H1 (cell line): ENCODE results near the gene BACE2. TPM values are rescaled to one million over a fixed set of nuclear protein-coding genes. Genes with fewer than 3 reads are reported as not detected.

ENCODE experiments used
- CTCF ChIA-PET: fragments of 300-600 bp; sonication (Branson Sonifier 250); formaldehyde crosslinking; loops from one replicate; lab custom pipeline; 2021; ENCODE audit not compliant: partially characterized antibody; lab: Charles Lee
- POLR2A ChIA-PET: fragments of 300-600 bp; sonication (Branson Sonifier 250); formaldehyde crosslinking; loops from one replicate; lab custom pipeline; 2021; ENCODE audit warnings: inconsistent platforms; ENCODE audit not compliant: partially characterized antibody; lab: Charles Lee
- DNase-seq, 2 experiments: peaks; one replicate each; pipeline versions ENCODE4 v3.0.0 to v3.0.0-alpha.2; 2010 to 2022; ENCODE audit warnings: low spot score in 2 of 2, low read depth in 1 of 2, mixed read lengths in 1 of 2
- FAIRE-seq: peaks from 2 replicates; lab custom pipeline; 2011; peaks lifted over from hg19 to GRCh38; lab: Jason Lieb, UNC
- H2AFZ ChIP-seq: 2 replicates; pipeline ENCODE4 v1.8.1; 2012; ENCODE audit warnings: low read length, inconsistent platforms
- H2AK5ac ChIP-seq: 2 replicates; pipeline ENCODE4 v1.6.1; 2013; ENCODE audit warnings: low read depth, low read length
- H2BK120ac ChIP-seq: replicated peaks from 2 replicates; pipeline ENCODE3; 2013; ENCODE audit warnings: low read depth, low read length, inconsistent platforms
- H2BK12ac ChIP-seq: 2 replicates; pipeline ENCODE4 v1.6.1; 2013; ENCODE audit warnings: low read depth, low read length
- H2BK15ac ChIP-seq: 2 replicates; pipeline ENCODE4 v1.6.1; 2013; ENCODE audit warnings: low read length
- H2BK20ac ChIP-seq: 2 replicates; pipeline ENCODE4 v1.6.1; 2013; ENCODE audit warnings: low read length
- H2BK5ac ChIP-seq: 2 replicates; pipeline ENCODE4 v1.6.1; 2013; ENCODE audit warnings: low read depth, low read length
- H3K14ac ChIP-seq: 2 replicates; pipeline ENCODE4 v1.6.1; 2013; ENCODE audit warnings: inconsistent platforms; ENCODE audit not compliant: insufficient read length
- H3K18ac ChIP-seq: 2 replicates; pipeline ENCODE4 v1.6.1; 2013; ENCODE audit warnings: low read length; ENCODE audit errors: extremely low read depth
- H3K23ac ChIP-seq: 2 replicates; pipeline ENCODE4 v1.6.1; 2013; ENCODE audit warnings: inconsistent platforms; ENCODE audit not compliant: insufficient read length
- H3K23me2 ChIP-seq: 2 replicates; pipeline ENCODE4 v1.6.1; 2013; ENCODE audit warnings: low read depth, low read length
- H3K27ac ChIP-seq: 2 replicates; pipeline ENCODE4 v1.6.1; 2011; ENCODE audit warnings: low read depth, low read length, inconsistent platforms
- H3K27me3 ChIP-seq, 4 experiments: replicated peaks in 1 of 4; 1 replicate in 1 of 4; 2 replicates in 3 of 4; pipeline versions ENCODE4 v1.6.1 to v1.8.1; 2011 to 2013; ENCODE audit warnings: low read length in 3 of 4, mild to moderate bottlenecking in 3 of 4, inconsistent platforms in 2 of 4, mixed read lengths in 2 of 4, moderate library complexity in 1 of 4; ENCODE audit not compliant: control insufficient read depth in 3 of 4, insufficient read depth in 3 of 4; ENCODE audit errors: extremely low read depth in 1 of 4
- H3K36me3 ChIP-seq, 4 experiments: 2 replicates each; pipeline versions ENCODE4 v1.6.1 to v1.8.1; 2011 to 2013; ENCODE audit warnings: mild to moderate bottlenecking in 4 of 4, low read length in 3 of 4, moderate library complexity in 2 of 4, control low read depth in 1 of 4, inconsistent platforms in 1 of 4; ENCODE audit not compliant: insufficient read depth in 4 of 4, control insufficient read depth in 2 of 4
- H3K4ac ChIP-seq: replicated peaks from 2 replicates; pipeline ENCODE3; 2013; ENCODE audit warnings: low read length, low read depth, mixed read lengths, inconsistent platforms; ENCODE audit not compliant: insufficient read length
- H3K4me1 ChIP-seq, 4 experiments: replicated peaks in 1 of 4; 1 replicate in 1 of 4; 2 replicates in 3 of 4; pipeline versions ENCODE4 v1.6.1 to v1.8.1; 2011 to 2013; ENCODE audit warnings: low read length in 3 of 4, inconsistent platforms in 2 of 4, mixed read lengths in 1 of 4; ENCODE audit not compliant: insufficient read depth in 4 of 4, control insufficient read depth in 3 of 4
- H3K4me2 ChIP-seq, 2 experiments: 2 replicates each; pipeline versions ENCODE4 v1.6.1 to v1.8.1; 2011 to 2013; ENCODE audit warnings: low read depth in 2 of 2, low read length in 2 of 2, control low read depth in 1 of 2, inconsistent platforms in 1 of 2, mild to moderate bottlenecking in 1 of 2; ENCODE audit not compliant: insufficient read depth in 1 of 2
- H3K4me3 ChIP-seq, 4 experiments: fragments of 200-600, 300-600 bp in 1 of 4; sonication (generic), shearing (Covaris generic), sonication (Bioruptor Twin) in 1 of 4; 2 replicates each; pipeline versions ENCODE4 v1.5.1 to v1.8.1; 2011 to 2016; ENCODE audit warnings: low read length in 4 of 4, low read depth in 3 of 4, control low read depth in 2 of 4, inconsistent platforms in 2 of 4, mild to moderate bottlenecking in 2 of 4, mixed read lengths in 1 of 4, moderate library complexity in 1 of 4; ENCODE audit not compliant: insufficient read depth in 2 of 4; ENCODE audit errors: extremely low read depth in 1 of 4
- H3K56ac ChIP-seq: replicated peaks from 2 replicates; pipeline ENCODE3; 2013; ENCODE audit warnings: low read depth, mild to moderate bottlenecking, mixed read lengths, low read length, inconsistent platforms; ENCODE audit not compliant: insufficient read length
- H3K79me1 ChIP-seq: 2 replicates; pipeline ENCODE4 v1.6.1; 2013; ENCODE audit warnings: low read depth, low read length, control low read depth
- H3K79me2 ChIP-seq, 2 experiments: 2 replicates each; pipeline versions ENCODE4 v1.6.1 to v1.8.1; 2012 to 2013; ENCODE audit warnings: low read length in 2 of 2, mild to moderate bottlenecking in 2 of 2, inconsistent platforms in 1 of 2; ENCODE audit not compliant: insufficient read depth in 2 of 2, control insufficient read depth in 1 of 2
- H3K9ac ChIP-seq, 4 experiments: replicated peaks in 1 of 4; 1 replicate in 1 of 4; 2 replicates in 3 of 4; pipeline versions ENCODE4 v1.6.1 to v1.8.1; 2011 to 2013; ENCODE audit warnings: low read depth in 3 of 4, low read length in 3 of 4, control low read depth in 2 of 4, mild to moderate bottlenecking in 2 of 4, moderate library complexity in 2 of 4, inconsistent platforms in 1 of 4; ENCODE audit errors: extremely low read depth in 1 of 4
- H3K9me3 ChIP-seq, 2 experiments: 2 replicates each; pipeline versions ENCODE4 v1.6.1 to v1.8.1; 2012 to 2013; ENCODE audit warnings: mild to moderate bottlenecking in 2 of 2, moderate library complexity in 2 of 2, control low read depth in 1 of 2, inconsistent platforms in 1 of 2, low read depth in 1 of 2, low read length in 1 of 2, mixed read lengths in 1 of 2; ENCODE audit not compliant: insufficient read depth in 2 of 2
- H4K20me1 ChIP-seq, 2 experiments: replicated peaks in 1 of 2; 2 replicates each; pipeline versions ENCODE3 to v1.8.1; 2011 to 2013; ENCODE audit warnings: inconsistent platforms in 2 of 2, low read length in 2 of 2, mild to moderate bottlenecking in 1 of 2; ENCODE audit not compliant: insufficient read depth in 2 of 2, control insufficient read depth in 1 of 2
- H4K5ac ChIP-seq: 2 replicates; pipeline ENCODE4 v1.6.1; 2013; ENCODE audit warnings: low read length, low read depth, mixed read lengths, inconsistent platforms; ENCODE audit not compliant: insufficient read length
- H4K8ac ChIP-seq: 2 replicates; pipeline ENCODE4 v1.8.0; 2013; ENCODE audit warnings: mild to moderate bottlenecking, moderate library complexity, low read length, inconsistent platforms; ENCODE audit not compliant: insufficient read depth; ENCODE audit errors: extremely low read depth
- H4K91ac ChIP-seq: replicated peaks from 2 replicates; pipeline ENCODE3; 2013; ENCODE audit warnings: low read length, mixed read lengths, inconsistent platforms; ENCODE audit not compliant: insufficient read length
- CEBPB ChIP-seq: IDR thresholded peaks from 2 replicates; pipeline ENCODE4 v1.6.1; 2012; ENCODE audit warnings: low read depth, low read length
- SAP30 ChIP-seq: fragments of 300-600 bp; sonication (generic); IDR thresholded peaks from 2 replicates; pipeline ENCODE4 v1.7.1; 2012; ENCODE audit warnings: low read length, moderate library complexity, mild to moderate bottlenecking, inconsistent platforms; ENCODE audit not compliant: insufficient read depth, insufficient replicate concordance
- SIRT6 ChIP-seq: IDR thresholded peaks from one replicate; pipeline ENCODE4 v1.7.1; 2012; ENCODE audit warnings: low read length, inconsistent platforms
- WGBS, 2 experiments: shearing (Covaris generic) in 1 of 2; methylation state at CpG; one replicate each; pipeline versions ENCODE4 v1.1.6 to v1.1.7; 2013 to 2015; ENCODE audit warnings: low lambda C conversion rate in 2 of 2, mixed read lengths in 2 of 2, inconsistent platforms in 1 of 2, low coverage in 1 of 2, missing lambda C conversion rate in 1 of 2; ENCODE audit not compliant: insufficient replicate concordance in 2 of 2, insufficient coverage in 1 of 2, insufficient read length in 1 of 2; ENCODE audit errors: extremely low coverage in 1 of 2, missing lambda C conversion rate in 1 of 2; 5-methylcytosine and 5-hydroxymethylcytosine counted together
- polyA plus RNA-seq, 7 experiments: library from polyadenylated mRNA; depleted of rRNA in 3 of 7; stranded (reverse) in 5 of 7; unstranded in 2 of 7; fragments of >200 nt in 5 of 7; fragments of 200-250 nt in 2 of 7; gene quantifications; 1 replicate in 5 of 7; 2 replicates in 1 of 7; 4 replicates in 1 of 7; pipeline versions ENCODE4 v1.2.1 to v1.2.3, GENCODE V29; 2011 to 2013; ENCODE audit warnings: missing spikeins in 2 of 7, mixed read lengths in 2 of 7
- total RNA-seq: library from RNA; stranded (reverse); fragmentation: NEBNext Ultra II Directional; extraction: Animal tissue kit (Norgen Biotek cat#: 25700); gene quantifications from 2 replicates; pipeline ENCODE4 v1.2.1, GENCODE V29; 2021

Gene BACE2
- total and polyA plus RNA-seq, 2 of the 8 experiments (the other 6 are each of a cell fraction or from before 2014, with no cell fraction given) = 8.1 to 10.9 TPM

- Histone ChIP-seq H3K9me3 (0 out of 4 replicates have a peak, but pooled peaks cover 0 to 2% of the 10 kb centered on the region in 2 experiments), H3K36me3 (no peaks in the 10 kb centered on the region), H4K20me1 (no peaks in the 10 kb centered on the region), H2BK12ac (no peak overlapping the region), H3K14ac (no peak overlapping the region), H2BK20ac (no peak overlapping the region), H2BK15ac (no peak overlapping the region), H2AK5ac (no peak overlapping the region), H3K79me1 (no peaks in the 10 kb centered on the region; the same call in 1 of the 2 replicates), H2BK5ac (no peak overlapping the region), H3K79me2 (no peaks in the 10 kb centered on the region), H3K27ac (no peak overlapping the region), H3K18ac (no peak overlapping the region), H2BK120ac (no peak overlapping the region), H4K91ac (no peak overlapping the region), H3K9ac (no peak overlapping the region), H3K4me3 (no peak overlapping the region), H4K5ac (no peak overlapping the region), H3K23ac (no peak overlapping the region), H2AFZ (no peak overlapping the region), H4K8ac (no peak overlapping the region), H3K56ac (no peak overlapping the region), H3K23me2 (no peaks in the 10 kb centered on the region), H3K4ac (no peak overlapping the region), H3K4me1 (no peaks in the 10 kb centered on the region), H3K4me2 (no peak overlapping the region), H3K27me3 (no peaks in the 10 kb centered on the region)
- WGBS, 2 experiments = 90% methylated on average over 12 of the region's 12 CpGs; no CpG with 5 or more reads in 1 of the 2 experiments
- DNase-seq (no peak), FAIRE-seq (no peak)
- ChIA-PET CTCF (interaction anchor here (0.5 kb wide), 1 partner anchor 115 kb away, joined by 5 read pairs; no protein-coding TSS in a partner anchor), POLR2A (no interaction called here)
- TF ChIP-seq SAP30 (no peak), CEBPB (no peak), SIRT6 (no peak)
Measured at GRCh38 chr21:41251961-41252642, 84.1 kb downstream of the BACE2 start.
